Lower lobe of right lung (tissue), 2 donors: ENCODE measurements around the gene KTN1. TPM values are rescaled to one million over a fixed set of nuclear protein-coding genes. Genes with fewer than 3 reads are reported as not detected.
A peak's percentile ranks its signal among the peaks of the same experiment; 100 is the strongest.

Experiments
- ATAC-seq, 2 donors: fragments of 200-7000 bp; cut with Tn5 transposase; one replicate each; pipeline ENCODE4 v1.9.1; 2020 to 2022; ENCODE audit warnings: mild to moderate bottlenecking in 2 of 2, moderate library complexity in 2 of 2
- DNase-seq: peaks from one replicate; pipeline ENCODE4 v3.0.0-alpha.2; 2020
- H3K27ac ChIP-seq: fragments of 200-600 bp; one replicate; pipeline ENCODE4 v1.8.0; 2022
- H3K27me3 ChIP-seq: fragments of 200-600 bp; one replicate; pipeline ENCODE4 v1.8.0; 2022; ENCODE audit warnings: low read depth
- H3K36me3 ChIP-seq: fragments of 200-600 bp; one replicate; pipeline ENCODE4 v1.8.0; 2022; ENCODE audit warnings: mild to moderate bottlenecking
- H3K4me1 ChIP-seq: fragments of 200-600 bp; one replicate; pipeline ENCODE4 v1.8.0; 2022
- H3K4me3 ChIP-seq: fragments of 200-600 bp; one replicate; pipeline ENCODE4 v1.8.0; 2022; ENCODE audit warnings: mild to moderate bottlenecking
- H3K9me3 ChIP-seq: fragments of 200-600 bp; one replicate; pipeline ENCODE4 v1.8.0; 2022
- CTCF ChIP-seq: fragments of 200-600 bp; IDR thresholded peaks from one replicate; pipeline ENCODE4 v1.8.0; 2022; ENCODE audit warnings: antibody characterized with exemption, mild to moderate bottlenecking
- intact Hi-C: fragments of 100-400 bp; cut with DNase I; formaldehyde crosslinking; loops from one replicate; pipeline ENCODE4 v1.11.0; 2022
- total RNA-seq: library from RNA; stranded (reverse); fragmentation: NEBNext Ultra II Directional; extraction: Animal tissue kit (Norgen Biotek cat#: 25700); gene quantifications from one replicate; pipeline ENCODE4 v1.2.1, GENCODE V29; 2021
- donor health status: DM: no; HTN: yes; CAD: no; lungs with severe emphysema.

KTN1 gene
- total RNA-seq, 1 donor from 2014 or later = 164 TPM

GRCh38 chr14:55583942-55584468 lies 4.0 kb downstream of the KTN1 start:
- Histone ChIP-seq H3K4me3 (no peak overlapping the region), H3K27ac (no peak overlapping the region), H3K27me3 (no peaks in the 10 kb centered on the region), H3K36me3 (no peaks in the 10 kb centered on the region), H3K4me1 (peaks cover 66% of the 10 kb centered on the region), H3K9me3 (no peaks in the 10 kb centered on the region)
- ATAC-seq = no peak
- no peak for TF ChIP-seq CTCF
- intact Hi-C loops = no loop called here
- no peak for DNase-seq

GRCh38 chr14:55585854-55586253 lies 5.8 kb downstream of the KTN1 start:
- H3K4me3 ChIP-seq = no peak overlapping the region
- H3K27ac ChIP-seq = no peak overlapping the region
- peaks cover 63% of the 10 kb centered on the region for H3K4me1 ChIP-seq
- DNase-seq (no peak), ATAC-seq (no peak)
- H3K9me3 ChIP-seq = no peaks in the 10 kb centered on the region
- H3K27me3 ChIP-seq = no peaks in the 10 kb centered on the region
- intact Hi-C loops = no loop called here
- no peak for TF ChIP-seq CTCF
- no peaks in the 10 kb centered on the region for H3K36me3 ChIP-seq

- ATAC-seq (no peak), DNase-seq (no peak)
- Histone ChIP-seq H3K27ac (no peak overlapping the region), H3K4me3 (no peak overlapping the region), H3K9me3 (no peaks in the 10 kb centered on the region), H3K4me1 (peaks cover 61% of the 10 kb centered on the region), H3K36me3 (no peaks in the 10 kb centered on the region), H3K27me3 (no peaks in the 10 kb centered on the region)
- TF ChIP-seq CTCF = no peak
- intact Hi-C loops = no loop called here
These were observed 6.4 kb downstream of the KTN1 start for GRCh38 chr14:55586411-55586810.

- H3K4me1 ChIP-seq = peaks cover 47% of the 10 kb centered on the region
- no peaks in the 10 kb centered on the region for H3K36me3 ChIP-seq
- no peaks in the 10 kb centered on the region for H3K9me3 ChIP-seq
- no peaks in the 10 kb centered on the region for H3K27me3 ChIP-seq
- ATAC-seq (no peak), DNase-seq (no peak)
- no peak overlapping the region for H3K4me3 ChIP-seq
- intact Hi-C loops = no loop called here
- TF ChIP-seq CTCF = no peak
- no peak overlapping the region for H3K27ac ChIP-seq
These were observed 7.8 kb downstream of the KTN1 start for GRCh38 chr14:55587847-55588246.

GRCh38 chr14:55588259-55588699 lies 8.3 kb downstream of the KTN1 start:
- ATAC-seq = peak in 1 of 2 donors; percentile 50
- intact Hi-C loops = no loop called here
- Histone ChIP-seq H3K4me1 (peaks cover 47% of the 10 kb centered on the region), H3K27ac (no peak overlapping the region), H3K36me3 (no peaks in the 10 kb centered on the region), H3K4me3 (no peak overlapping the region), H3K27me3 (no peaks in the 10 kb centered on the region), H3K9me3 (no peaks in the 10 kb centered on the region)
- TF ChIP-seq CTCF = no peak
- DNase-seq = no peak
